Breast epithelium (tissue), 3 donors: ENCODE measurements around the gene OAS2.

Experiments used
- CTCF ChIP-seq, 3 donors: fragments of 450-650 bp; IDR thresholded peaks; one replicate each; pipeline ENCODE4 v1.5.1; 2016 to 2017; ENCODE audit warnings: antibody characterized with exemption in 3 of 3, mild to moderate bottlenecking in 3 of 3, moderate library complexity in 3 of 3
- POLR2A ChIP-seq: fragments of 450-650 bp; IDR thresholded peaks from one replicate; pipeline ENCODE4 v1.6.1; 2016; ENCODE audit warnings: antibody characterized with exemption, mild to moderate bottlenecking, moderate library complexity
- POLR2AphosphoS5 ChIP-seq, 3 donors: sonication (generic); formaldehyde crosslinking; IDR thresholded peaks; one replicate each; pipeline ENCODE4 v1.6.1; 2017; ENCODE audit warnings: antibody characterized with exemption in 3 of 3

DNA sequence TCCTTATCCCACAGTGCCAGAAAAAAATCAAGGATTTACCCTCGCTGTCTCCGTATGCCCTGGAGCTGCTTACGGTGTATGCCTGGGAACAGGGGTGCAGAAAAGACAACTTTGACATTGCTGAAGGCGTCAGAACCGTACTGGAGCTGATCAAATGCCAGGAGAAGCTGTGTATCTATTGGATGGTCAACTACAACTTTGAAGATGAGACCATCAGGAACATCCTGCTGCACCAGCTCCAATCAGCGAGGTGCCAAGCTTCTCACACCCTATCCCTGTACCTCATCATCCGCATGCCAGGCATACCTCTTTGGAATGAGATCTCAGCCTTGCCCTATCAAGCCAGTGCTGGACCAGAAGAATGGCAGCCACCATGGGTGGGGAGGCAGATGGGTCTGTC, 19.2 kb downstream of the OAS2 start:
- TF ChIP-seq CTCF (IDR thresholded peaks at IDR 0.05) = no peak
- TF ChIP-seq POLR2A = no peak
- TF ChIP-seq POLR2AphosphoS5 (IDR thresholded peaks at IDR 0.05) = no peak
